BE2C (cell line): ENCODE measurements around the gene PANK4.

Source experiments
- DNase-seq: peaks from one replicate; pipeline ENCODE4 v3.0.0-alpha.2; 2020
- H3K27me3 ChIP-seq: fragments of 250-450 bp; sonication (Bioruptor Pico); 2 replicates; pipeline ENCODE4 v1.5.1; 2020; ENCODE audit warnings: mild to moderate bottlenecking
- H3K36me3 ChIP-seq: fragments of 250-450 bp; sonication (Bioruptor Pico); 2 replicates; pipeline ENCODE4 v1.5.1; 2020; ENCODE audit warnings: mild to moderate bottlenecking
- H3K4me1 ChIP-seq: fragments of 250-450 bp; sonication (Bioruptor Pico); 2 replicates; pipeline ENCODE4 v1.5.1; 2020
- H3K4me3 ChIP-seq: 2 replicates; pipeline ENCODE4 v1.5.1; 2011; ENCODE audit warnings: low read depth, low read length
- H3K9me3 ChIP-seq: fragments of 250-450 bp; sonication (Bioruptor Pico); 2 replicates; pipeline ENCODE4 v1.5.1; 2020
- TF ChIP-seq, protein P1 (sequence below): IDR thresholded peaks from 2 replicates; pipeline ENCODE4 v1.5.1; 2012; ENCODE audit warnings: mild to moderate bottlenecking, low read depth, low read length

PANK4 gene

GRCh38 chr1:2563205-2563604 lies 36.8 kb upstream of the PANK4 start:
- Histone ChIP-seq H3K27me3 (no peaks in the 10 kb centered on the region), H3K9me3 (no peaks in the 10 kb centered on the region), H3K4me1 (no peaks in the 10 kb centered on the region), H3K36me3 (no peaks in the 10 kb centered on the region), H3K4me3 (no peak overlapping the region)
- no peak for DNase-seq
- TF ChIP-seq, protein P1, sequence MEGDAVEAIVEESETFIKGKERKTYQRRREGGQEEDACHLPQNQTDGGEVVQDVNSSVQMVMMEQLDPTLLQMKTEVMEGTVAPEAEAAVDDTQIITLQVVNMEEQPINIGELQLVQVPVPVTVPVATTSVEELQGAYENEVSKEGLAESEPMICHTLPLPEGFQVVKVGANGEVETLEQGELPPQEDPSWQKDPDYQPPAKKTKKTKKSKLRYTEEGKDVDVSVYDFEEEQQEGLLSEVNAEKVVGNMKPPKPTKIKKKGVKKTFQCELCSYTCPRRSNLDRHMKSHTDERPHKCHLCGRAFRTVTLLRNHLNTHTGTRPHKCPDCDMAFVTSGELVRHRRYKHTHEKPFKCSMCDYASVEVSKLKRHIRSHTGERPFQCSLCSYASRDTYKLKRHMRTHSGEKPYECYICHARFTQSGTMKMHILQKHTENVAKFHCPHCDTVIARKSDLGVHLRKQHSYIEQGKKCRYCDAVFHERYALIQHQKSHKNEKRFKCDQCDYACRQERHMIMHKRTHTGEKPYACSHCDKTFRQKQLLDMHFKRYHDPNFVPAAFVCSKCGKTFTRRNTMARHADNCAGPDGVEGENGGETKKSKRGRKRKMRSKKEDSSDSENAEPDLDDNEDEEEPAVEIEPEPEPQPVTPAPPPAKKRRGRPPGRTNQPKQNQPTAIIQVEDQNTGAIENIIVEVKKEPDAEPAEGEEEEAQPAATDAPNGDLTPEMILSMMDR, result no peak

- Histone ChIP-seq H3K27me3 (no peaks in the 10 kb centered on the region), H3K9me3 (no peaks in the 10 kb centered on the region), H3K4me1 (no peaks in the 10 kb centered on the region), H3K4me3 (no peak overlapping the region), H3K36me3 (no peaks in the 10 kb centered on the region)
- no peak for DNase-seq
- TF ChIP-seq, protein P1, result 0 out of 2 replicates have a peak, but pooled peaks have one; percentile 8
These were observed 35.8 kb upstream of the PANK4 start for GRCh38 chr1:2561898-2562895.

- no peaks in the 10 kb centered on the region for H3K27me3 ChIP-seq
- TF ChIP-seq, protein P1, result no peak
- H3K4me1 ChIP-seq, result no peaks in the 10 kb centered on the region
- no peak for DNase-seq
- no peak overlapping the region for H3K4me3 ChIP-seq
- no peaks in the 10 kb centered on the region for H3K9me3 ChIP-seq
- no peaks in the 10 kb centered on the region for H3K36me3 ChIP-seq
These were observed 35.0 kb upstream of the PANK4 start for GRCh38 chr1:2561446-2561845.

GRCh38 chr1:2560299-2561073 lies 34.1 kb upstream of the PANK4 start:
- no peaks in the 10 kb centered on the region for H3K36me3 ChIP-seq
- DNase-seq, result no peak
- H3K4me3 ChIP-seq, result no peak overlapping the region
- no peaks in the 10 kb centered on the region for H3K27me3 ChIP-seq
- peaks cover 3% of the 10 kb centered on the region; the same call in 1 of the 2 replicates for H3K4me1 ChIP-seq
- no peaks in the 10 kb centered on the region for H3K9me3 ChIP-seq
- TF ChIP-seq, protein P1, result no peak

GRCh38 chr1:2559509-2560298 lies 33.3 kb upstream of the PANK4 start:
- Histone ChIP-seq H3K4me3 (no peak overlapping the region), H3K27me3 (no peaks in the 10 kb centered on the region), H3K9me3 (no peaks in the 10 kb centered on the region), H3K4me1 (peaks cover 3% of the 10 kb centered on the region; the same call in 1 of the 2 replicates), H3K36me3 (no peaks in the 10 kb centered on the region)
- TF ChIP-seq, protein P1, result no peak
- DNase-seq, result no peak
